Stimulated activated CD4-positive, alpha-beta T cell treated with anti-CD3 and anti-CD28 coated beads, Interleukin-1b, Interleukin-23, amount 100 ng/mL, for 48 hours (primary cell): Measurements from ENCODE around the gene RPL19.
"Not testable (repeated sequence)": the region's sequence is repeated elsewhere in the genome, so short reads cannot be mapped to it uniquely, and the experiment has no call there.

ENCODE experiments used
- DNase-seq: peaks from one replicate; pipeline ENCODE4 v3.0.0-alpha.2; 2020

RPL19 gene

GRCh38 chr17:39225959-39226683 is 26.0 kb downstream of the RPL19 start:
- peak; percentile 43 for DNase-seq

GRCh38 chr17:39227364-39227919 is 27.4 kb downstream of the RPL19 start:
- DNase-seq = no peak

DNA sequence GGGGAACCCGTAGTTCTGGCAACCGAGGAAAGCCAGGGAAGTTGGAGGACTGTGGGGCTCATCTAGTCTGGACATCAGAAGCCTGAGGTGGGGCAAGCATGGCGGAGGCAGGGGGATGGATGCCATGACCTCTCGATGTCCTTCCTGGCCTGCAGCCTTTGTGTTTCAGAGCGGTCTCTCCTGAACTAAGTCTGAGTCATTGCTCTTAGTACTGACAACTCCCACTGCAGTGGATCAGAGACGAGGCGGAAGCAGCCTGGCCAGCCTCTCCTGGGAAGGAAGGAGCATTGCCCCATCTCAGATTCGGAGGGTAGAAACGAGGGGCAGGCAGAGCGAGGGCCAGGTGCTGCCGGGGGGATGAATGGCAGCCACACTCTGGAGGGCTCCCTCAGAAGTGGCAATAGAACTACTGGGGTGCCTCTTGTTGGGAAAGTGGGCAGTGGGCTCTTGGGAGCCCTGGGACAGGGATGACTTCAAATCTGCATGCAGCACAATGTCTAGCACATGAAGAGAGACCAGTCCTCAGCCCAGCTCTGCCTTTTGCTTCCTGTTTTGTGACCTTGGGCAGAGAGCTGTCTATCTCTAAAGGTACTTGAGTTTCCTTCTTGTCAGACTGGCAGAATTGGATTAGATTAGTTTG is 29.3 kb downstream of the RPL19 start:
- no peak for DNase-seq

GRCh38 chr17:39230361-39230760 is 30.3 kb downstream of the RPL19 start:
- no peak for DNase-seq

DNA sequence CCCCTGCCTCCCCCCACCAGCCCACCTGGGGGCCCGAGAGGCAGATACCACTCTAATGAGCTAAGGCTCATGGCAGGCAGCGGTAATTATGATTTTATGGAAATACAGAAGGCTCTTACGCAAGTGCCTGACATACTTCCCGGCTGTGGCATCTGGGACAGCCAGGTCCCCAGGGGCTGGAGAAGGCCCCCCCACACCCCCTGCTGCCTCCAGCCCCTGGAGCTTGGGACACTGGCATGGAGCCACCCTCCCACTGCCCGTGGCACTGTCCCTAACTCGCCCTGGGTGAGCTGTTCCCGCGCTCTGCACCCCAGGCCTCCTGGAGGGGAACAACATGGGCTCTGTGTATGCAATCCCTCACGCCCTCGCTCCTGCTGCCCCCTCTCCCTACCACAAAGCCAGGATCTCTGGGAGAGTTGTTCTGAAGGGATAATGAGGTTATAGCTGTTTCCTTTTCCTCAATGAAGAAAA is 31.0 kb downstream of the RPL19 start:
- DNase-seq = no peak

DNA sequence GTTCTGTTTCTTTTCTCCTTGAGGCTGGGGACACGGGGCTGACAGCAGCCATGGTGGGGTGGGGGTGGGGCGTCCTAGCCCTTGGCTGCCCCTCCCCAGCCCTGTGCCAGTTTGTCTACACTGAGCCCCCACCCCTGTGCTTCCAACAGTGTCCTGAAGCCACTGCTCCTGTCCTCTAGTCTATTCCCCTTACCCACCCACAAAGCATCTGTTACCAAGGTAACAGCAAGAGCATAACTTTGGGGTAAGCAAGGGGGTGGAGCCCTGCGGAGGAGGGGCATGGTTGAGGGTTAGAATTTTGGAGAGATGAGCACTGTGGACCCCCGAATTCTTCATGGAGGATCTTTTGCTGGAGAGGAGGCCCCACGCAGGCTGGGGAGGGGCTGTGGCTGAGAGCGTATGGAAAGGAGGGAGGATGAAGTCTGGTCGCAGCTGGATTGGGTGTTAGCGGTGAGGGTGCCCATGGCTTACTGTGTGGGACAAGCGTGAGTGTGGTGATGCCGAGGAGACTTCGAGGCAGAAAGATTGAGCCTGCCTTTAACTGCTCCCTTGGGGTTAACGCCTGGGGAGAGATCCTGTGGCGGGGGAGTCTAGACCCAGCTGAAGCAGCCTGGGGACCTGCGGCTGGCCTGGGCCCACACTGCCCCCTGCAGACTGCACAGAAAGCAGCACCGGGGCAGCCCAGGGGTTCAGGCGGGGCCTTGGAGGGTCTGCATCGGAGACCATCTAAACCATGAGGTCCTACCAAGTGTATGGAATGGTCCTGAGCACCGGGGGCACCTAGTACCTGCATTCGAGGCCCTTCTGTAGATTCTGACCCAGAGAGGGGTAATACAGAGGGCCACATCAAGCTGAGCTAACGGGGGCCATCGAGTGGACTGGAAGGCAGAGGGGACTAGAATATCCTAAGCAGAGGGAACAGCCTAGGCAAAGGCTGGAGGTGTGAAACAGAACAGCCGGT is 31.8 kb downstream of the RPL19 start:
- peak; percentile 57 for DNase-seq

- peak; percentile 64 for DNase-seq
Observed at GRCh38 chr17:39235555-39236449, 35.7 kb downstream of the RPL19 start.

- no peak for DNase-seq
Observed at GRCh38 chr17:39236450-39236927, 36.4 kb downstream of the RPL19 start.

DNA sequence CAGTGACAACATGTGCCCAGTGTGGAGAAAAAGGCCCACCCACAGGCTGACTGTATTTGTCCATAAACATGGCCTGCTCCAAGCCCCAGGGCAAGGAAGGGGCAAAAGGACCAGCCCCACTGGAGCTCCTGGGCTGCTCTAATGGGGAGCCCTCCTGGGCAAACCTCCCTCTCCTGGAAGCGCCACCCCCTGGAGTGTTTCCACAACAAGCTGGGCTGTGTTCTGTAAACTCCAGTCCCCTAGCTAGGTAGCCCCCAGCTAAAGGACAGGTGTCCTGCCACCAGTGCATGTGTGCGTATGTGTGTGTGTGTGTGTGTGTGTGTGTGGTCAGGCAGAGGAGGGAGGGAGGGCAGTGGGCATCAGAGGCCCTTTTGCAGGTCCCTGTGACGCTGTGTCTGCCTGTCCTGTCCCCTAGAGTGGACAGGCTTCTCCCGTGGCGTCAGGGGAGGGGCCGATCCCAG is 36.9 kb downstream of the RPL19 start:
- no peak for DNase-seq

GRCh38 chr17:39237586-39237985 is 37.5 kb downstream of the RPL19 start:
- DNase-seq = no peak

DNA sequence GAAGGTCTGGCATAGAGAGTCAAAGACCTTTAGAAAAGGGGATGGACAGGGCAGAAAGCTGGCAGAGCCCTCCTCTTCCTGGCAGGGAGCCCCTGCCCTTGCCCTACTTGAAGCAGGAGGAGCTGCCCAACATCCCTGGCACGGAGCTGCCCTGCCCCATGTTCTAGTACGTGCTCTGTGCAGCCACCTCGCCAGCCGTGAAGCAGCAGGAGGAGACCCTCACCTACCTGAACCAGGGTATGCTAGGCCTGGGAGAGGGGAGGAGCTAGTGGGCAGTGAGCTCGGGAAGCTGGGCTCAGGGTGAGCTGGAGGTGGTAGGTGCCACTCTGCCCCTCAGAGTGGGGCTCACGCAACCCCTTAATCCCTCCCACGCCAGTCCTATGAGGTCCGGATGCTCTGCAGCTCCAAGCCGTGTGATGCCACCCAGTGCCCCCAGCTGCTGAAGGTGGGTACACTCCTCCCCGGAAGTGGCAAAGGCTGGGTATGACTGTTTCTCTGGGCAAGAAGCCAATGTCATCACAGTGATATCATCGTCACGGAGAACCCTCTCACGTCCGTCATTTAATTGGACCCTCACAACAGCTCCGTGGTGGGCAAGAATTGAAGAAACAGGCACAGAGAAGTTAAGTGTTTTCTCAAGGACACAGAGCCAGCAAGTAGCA is 38.4 kb downstream of the RPL19 start:
- DNase-seq = peak; percentile 74

DNA sequence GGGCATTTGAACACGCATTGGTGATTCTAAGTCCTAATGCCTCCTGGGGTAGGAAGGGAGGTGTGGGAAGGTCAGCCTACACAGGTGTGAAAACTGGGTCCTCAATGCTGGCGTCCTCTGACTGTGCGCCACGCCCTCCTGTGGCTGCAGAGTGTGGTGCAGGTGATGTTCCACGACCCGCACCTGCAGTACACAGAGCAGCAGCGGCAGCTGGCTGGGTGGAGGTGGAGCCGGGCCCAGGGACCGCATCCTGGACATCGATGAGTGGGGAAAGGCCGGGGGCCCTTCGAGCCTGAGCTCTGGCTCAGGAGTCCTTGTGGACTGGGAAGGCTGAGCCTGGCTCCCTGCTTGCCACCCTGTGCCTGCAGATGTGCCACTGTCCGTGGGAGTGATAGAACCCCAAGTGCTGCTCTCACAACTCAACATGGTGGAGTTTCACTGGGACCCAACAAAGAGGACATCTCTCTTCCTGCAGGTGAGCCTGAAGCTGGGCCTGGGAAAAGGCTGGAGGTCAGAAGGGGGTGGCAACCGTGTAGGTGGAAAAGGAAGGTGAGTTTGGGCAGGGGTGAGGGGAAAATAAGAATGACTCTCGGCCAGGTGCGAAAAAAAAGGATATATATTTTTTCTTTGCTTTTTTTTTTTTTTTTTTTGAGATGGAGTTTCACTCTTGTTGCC is 39.7 kb downstream of the RPL19 start:
- DNase-seq = peak; percentile 73

- no peak for DNase-seq
Observed at GRCh38 chr17:39240631-39241030, 40.5 kb downstream of the RPL19 start.

DNA sequence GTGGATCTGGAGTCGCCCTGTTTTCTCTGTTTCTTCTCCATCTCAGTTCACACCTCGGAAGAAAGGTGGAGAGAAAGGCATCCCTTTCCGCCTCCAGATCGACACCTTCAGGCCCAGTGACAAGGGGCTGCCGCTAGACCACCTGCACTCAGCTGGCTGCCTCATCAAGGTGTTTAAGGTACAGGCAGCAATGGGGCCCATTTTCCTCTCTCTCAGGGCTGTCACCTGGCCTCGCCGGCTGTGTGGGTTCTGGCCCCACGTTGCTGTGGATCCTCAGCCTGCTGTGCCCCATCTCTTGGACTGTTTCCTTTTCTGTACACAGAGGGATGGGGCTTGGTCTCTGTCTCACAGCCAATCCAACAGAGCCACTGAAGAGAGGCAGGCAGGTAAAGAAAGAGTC is 43.1 kb downstream of the RPL19 start:
- DNase-seq = no peak

DNA sequence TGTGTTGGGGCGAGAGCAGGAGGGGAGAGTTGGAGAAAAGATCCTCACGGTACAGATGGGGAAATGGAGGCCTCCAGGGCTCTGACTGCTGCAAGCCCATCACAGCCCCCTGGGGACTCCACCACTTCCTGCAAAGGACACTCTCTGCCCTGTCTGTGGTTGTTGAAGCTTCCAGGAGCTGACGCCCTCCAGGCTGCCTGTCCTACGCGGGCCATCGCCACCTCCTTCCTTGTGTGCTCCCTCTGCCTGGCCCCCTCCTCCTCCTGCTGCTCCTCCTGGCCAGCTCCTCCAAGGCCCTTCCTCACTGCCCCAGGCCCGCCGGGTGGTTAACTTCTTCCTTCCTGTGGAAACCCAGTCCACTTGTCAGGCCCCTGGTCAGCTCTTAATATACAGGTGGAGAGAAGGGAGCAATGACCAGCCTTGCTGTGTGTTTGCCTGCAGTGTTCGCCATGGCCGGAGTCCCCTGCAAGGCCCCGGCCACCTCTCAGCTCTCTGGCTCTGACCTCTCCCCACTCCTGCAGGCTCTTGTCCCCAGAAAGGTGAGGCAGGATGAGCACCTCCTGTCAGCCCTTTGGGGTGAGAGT is 44.0 kb downstream of the RPL19 start:
- no peak for DNase-seq

DNA sequence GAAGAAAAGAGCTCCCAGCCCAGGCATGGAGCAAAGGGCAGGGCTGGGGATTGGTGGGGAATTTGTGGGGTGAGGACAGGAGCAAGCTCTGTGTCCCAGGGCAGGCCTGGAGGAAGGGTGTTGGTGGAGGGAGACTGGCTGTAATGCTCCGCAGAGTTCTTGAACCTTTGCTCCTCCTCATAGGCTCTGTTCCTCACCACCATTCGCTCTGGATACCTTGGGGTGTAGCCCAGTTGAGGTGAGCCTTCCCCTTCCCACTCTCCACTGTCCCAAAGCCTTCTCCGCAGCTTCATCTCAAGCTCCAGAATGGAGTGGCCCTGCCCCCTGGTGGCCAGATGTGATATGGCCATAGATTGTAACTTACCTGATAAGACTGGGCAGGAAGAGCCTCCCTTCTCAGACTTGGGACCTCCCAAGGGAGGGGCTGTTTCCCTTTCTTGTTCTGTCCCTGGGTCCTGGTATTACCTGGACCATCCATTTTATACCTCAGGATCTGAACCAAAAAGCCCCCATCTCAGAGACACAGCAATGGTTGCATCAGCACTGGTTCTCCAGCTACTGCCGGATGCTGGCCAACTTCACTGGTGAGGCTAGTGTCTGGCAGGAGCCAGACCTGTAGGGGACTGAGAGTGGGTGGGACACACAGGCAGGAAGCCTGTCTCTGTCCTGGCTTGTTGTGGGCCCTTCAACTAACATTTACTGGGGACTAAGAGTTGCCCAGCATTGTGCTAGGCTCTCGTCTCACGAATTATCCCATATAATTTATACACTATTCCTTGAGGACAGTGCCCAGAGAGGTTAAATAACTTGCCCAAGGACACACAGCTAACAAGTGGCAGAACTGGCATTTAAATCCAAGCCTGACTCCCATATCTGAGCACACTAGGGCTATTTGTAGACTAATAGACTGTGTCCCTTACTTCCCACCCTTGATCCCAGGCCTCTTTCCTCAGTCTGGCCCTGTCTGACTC is 44.8 kb downstream of the RPL19 start:
- DNase-seq = peak; percentile 84

DNA sequence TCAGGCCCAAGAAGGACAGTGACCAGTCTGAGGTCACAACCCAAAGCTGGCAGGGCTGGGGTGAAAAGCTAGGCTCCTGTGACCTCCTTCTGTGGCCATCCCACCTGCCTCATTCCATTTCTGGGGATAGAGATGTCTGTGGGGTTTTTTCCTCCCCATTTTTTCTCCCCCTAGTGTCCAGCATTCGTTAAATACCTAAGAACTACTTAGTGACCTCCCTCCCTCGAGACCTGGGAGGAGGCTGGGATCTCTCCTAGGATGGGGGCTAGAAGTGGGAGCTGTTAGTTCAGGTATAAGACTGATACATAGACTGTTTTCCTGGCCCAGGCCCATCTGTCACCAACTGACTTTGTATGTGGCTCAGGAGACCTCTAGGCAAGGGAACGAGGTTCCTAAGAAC is 46.2 kb downstream of the RPL19 start:
- no peak for DNase-seq

- DNase-seq = not testable (repeated sequence)
Observed at GRCh38 chr17:39250076-39250475, 50.0 kb downstream of the RPL19 start.

DNA sequence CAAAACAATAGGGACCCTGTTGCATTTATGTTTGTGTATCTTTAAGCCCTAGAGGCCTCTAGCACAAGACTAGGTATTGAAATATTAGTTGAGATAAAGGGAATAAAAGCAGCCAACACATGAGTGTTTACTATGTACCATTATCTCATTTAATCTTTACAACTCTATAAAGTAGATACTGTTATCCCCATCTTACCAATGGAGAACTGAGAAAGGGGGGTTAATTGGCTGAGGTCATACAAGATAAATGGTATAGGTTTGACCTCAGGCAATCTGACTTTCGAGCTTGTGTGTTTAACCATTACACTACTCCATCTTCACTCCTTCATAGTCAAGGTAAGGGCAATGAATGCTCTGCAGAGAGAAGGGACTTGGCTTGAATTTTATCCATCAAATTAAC is 51.9 kb downstream of the RPL19 start:
- DNase-seq = no peak
